ENCODE results near the gene TPPP2.

DNA sequence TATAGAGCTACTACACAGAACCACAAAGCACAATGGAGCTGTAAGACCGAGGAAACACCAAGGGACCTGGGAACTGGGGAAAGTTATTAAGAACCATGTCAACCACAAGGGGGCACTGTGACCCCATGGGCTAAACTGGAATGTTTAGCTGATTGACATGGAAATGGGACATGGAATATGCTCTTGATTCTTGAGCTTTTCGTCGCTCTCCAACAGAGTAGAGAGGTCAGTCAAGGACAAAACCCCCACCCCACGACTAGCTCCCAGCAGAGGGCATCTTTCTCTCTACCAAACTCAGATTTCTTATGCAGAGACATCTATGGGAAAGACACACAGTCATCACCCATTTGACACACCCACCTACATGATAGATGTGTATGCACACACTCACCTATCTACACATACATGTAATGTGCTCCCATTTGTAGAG, 15.2 kb upstream of the TPPP2 start:
- TF ChIP-seq, protein P1, sequence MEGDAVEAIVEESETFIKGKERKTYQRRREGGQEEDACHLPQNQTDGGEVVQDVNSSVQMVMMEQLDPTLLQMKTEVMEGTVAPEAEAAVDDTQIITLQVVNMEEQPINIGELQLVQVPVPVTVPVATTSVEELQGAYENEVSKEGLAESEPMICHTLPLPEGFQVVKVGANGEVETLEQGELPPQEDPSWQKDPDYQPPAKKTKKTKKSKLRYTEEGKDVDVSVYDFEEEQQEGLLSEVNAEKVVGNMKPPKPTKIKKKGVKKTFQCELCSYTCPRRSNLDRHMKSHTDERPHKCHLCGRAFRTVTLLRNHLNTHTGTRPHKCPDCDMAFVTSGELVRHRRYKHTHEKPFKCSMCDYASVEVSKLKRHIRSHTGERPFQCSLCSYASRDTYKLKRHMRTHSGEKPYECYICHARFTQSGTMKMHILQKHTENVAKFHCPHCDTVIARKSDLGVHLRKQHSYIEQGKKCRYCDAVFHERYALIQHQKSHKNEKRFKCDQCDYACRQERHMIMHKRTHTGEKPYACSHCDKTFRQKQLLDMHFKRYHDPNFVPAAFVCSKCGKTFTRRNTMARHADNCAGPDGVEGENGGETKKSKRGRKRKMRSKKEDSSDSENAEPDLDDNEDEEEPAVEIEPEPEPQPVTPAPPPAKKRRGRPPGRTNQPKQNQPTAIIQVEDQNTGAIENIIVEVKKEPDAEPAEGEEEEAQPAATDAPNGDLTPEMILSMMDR (conservative IDR thresholded peaks at IDR 0.05; ENCODE audit: low read depth, low read length), result peak; percentile 92
- TF ChIP-seq EZH2 (IDR thresholded peaks at IDR 0.05; ENCODE audit: borderline replicate concordance, low read depth, low read length, poor library complexity, severe bottlenecking), result no peak
